Activated T-cell treated with anti-CD3 and anti-CD28 coated beads, Interleukin-2, amount 50 U/mL, for 1 hour (primary cell): ENCODE data around the gene KCNJ13.
"Not testable (repeated sequence)": the region's sequence is repeated elsewhere in the genome, so short reads cannot be mapped to it uniquely, and the experiment has no call there.

Source experiments
- DNase-seq: peaks from one replicate; pipeline ENCODE4 v3.0.0-alpha.2; 2020

KCNJ13 gene

DNA sequence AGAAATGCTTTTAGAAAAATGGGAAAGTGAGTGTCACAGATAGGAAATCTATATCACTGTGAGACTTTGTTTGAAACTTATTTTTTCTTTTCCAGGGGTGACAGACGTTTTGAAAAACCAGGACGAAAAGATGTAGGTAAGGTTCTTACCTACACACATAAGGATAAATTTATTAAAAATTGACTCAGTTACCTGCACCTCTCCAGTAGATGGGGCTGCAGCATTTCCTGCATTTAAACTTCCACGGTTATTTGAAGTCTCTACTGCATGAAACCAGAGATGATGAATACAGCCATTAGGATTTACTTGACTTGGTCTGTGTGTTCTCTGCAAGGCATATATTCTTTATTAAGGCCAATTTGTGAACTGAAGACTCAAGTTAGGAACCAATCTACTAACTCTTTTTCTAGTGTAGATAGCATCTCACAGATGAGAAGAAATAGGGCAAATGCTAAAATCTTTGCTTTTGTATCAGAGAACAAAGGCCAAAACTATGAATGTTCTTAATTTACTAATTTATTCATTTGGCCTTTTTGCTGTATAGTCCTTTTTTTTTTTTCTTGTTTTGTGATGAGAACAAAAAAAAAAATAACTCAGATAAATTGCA is 15.0 kb downstream of the KCNJ13 start:
- no peak for DNase-seq

DNA sequence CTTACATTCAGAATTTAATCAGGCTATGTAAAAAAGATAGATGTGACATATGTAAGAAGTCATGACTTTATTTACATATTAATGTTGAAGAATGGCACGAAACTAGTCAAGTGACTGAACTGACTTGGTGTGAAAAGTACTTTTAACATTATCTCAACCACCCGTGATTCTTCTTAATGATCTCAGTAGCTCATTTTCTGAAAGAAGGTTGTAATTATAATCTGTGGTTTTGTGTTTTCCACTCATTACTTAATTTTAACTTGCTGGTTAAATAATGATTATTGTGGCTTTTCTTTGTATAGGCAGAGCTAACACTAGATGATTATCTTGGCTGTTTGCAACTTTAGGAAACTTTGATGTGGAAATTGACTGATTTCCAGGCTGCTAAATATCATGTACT is 18.5 kb downstream of the KCNJ13 start:
- DNase-seq, result no peak

DNA sequence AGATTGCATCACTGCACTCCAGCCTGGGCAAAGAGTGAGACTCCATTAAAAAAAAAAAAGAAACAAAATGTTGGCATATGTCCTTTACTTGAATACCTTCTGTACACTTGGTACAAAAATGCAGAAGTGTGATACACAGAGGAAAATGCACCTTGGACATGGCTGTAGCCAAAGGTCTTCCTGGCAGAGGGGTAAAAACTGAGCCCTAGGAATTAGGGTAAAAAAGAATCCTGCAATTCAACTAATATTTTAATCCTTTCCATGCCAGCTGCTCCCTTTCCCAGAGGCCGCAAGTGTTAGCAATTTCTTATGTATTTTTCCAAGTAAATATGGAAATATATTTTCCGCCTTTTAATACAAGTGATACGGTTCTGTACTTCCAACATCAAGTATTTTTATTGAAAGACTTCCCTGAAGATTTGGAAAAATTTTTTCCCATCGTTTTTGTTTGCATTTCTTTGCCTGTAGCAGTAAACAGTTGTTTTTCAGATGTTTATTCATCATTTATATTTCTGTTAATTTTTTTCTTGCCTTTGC is 26.2 kb downstream of the KCNJ13 start:
- no peak for DNase-seq

DNA sequence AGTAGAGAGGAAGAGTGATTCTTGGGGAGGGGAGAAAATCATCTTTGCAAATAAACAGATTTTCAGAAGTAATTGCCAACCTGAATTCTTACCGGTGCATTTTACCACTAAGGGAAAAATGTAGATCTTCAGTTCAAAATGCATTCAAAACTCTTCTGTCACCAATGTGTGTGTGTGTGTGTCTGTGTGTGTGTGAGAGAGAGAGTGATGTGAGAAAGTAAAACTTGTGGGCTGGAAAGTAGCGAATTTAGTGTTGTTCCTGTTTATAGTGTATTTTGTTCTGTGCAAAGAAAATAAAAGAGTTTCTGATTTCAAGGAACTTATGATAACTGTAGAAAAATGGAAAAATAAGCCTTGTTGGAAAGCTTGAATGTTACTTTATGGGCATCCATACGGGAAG is 27.0 kb downstream of the KCNJ13 start:
- no peak for DNase-seq

DNA sequence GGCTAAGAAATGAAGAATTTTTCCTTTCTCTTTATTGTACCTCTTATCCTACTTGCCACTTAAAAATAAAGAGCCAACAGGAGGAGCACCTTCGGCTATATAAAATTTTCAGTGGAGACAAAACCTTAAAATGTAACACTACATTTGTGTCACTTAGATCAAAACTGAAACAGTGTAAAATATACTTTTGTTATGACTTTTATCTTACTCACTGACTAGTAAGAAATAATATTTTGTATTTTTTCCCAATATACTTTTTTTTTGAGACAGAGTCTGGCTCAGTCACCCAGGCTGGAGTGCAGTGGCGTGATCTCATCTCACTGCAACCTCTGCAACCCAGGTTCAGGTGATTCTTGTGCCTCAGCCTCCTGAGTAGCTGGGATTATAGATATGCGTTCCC is 28.3 kb downstream of the KCNJ13 start:
- DNase-seq, result no peak

DNA sequence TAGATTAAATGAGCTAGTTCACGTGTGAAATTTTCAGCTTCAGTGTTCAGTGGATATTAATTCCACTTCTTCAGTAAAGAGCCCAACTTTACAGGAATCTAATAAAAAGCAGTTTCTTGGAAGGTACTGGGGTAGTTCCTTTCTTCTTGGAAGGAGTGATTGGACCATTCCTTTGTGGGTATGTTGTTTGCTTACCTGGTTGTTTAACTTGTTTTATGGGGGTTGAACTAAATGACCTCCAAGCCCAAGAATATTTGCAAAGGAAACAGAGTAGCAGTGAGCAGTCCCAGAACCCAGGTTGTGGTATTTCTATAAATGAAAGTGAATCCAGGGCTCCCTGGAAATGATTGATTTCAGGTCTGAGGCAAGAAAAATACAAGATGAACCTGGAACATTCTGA is 31.4 kb downstream of the KCNJ13 start:
- no peak for DNase-seq

DNA sequence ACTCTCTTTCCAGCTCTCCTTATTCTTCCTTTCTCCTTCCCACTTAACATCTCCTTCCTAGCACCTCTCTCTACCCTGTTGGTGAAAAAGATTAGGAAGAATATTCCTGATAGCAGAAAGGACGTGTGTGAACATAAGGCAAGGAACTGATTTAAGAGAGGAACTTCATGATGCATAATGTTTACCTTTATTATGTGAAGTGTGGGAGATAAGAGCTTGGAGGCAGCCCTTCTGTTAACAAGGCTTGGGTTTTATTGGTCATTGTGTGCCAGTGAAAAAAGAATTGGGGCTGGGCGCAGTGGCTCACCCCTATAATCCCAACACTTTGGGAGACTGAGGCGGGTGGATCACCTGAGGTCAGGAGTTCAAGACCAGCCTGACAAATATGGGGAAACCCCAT is 34.4 kb downstream of the KCNJ13 start:
- no peak for DNase-seq

DNA sequence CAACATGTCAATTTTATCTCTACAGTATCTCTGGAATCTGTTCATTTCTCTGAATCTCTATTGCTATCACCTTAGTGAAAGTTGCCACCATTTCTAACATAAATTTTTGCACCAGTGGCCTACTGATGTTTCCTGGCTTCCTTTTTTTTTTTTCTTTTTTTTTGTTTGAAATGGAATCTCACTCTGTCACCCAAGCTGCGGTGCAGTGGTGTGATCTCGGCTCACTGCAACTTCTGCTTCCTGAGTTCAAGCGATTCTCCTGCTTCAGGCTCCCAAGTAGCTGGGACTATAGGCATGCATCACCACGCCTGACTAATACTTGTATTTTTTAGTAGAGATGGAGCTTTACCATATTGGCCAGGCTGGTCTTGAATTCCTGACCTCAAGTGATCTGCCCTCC is 35.1 kb downstream of the KCNJ13 start:
- DNase-seq, result no peak

DNA sequence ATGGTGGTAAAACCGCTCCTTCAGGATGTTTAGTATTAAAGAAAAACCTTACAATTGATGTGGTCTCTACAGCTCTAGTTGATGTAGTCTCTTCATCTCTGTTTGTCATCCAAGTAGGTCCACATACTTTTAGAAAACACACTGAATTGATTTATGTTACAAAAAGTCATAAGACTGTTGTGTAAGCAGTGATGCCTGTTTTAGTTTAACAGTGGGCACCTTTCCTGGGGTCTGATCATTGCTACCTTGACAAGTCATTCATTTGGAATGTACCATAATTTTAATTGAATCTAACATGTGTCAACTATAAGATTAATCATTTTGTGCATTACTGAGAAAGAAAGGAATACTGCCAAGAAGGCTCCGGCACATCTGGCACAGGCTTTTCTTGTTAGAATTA is 44.9 kb downstream of the KCNJ13 start:
- DNase-seq, result no peak

DNA sequence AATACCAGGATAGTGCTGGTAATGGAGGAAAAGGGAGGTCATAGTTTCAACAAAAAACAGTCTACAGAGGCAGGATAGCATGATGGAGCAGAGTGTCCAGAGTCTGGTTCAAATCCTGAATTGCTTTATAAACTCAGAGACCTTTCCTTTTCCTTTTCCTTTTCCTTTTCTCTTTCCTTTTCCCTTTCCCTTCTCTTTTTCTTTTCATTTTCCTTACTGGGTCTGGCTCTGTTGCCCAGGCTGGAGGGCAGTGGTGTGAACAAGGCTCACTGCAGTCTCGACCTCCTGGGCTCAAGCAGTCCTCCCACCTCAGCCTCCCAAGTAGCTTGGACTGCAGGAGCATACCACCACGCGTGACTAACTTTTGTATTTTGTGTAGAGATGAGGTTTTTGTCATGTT is 47.6 kb downstream of the KCNJ13 start:
- no peak for DNase-seq

DNA sequence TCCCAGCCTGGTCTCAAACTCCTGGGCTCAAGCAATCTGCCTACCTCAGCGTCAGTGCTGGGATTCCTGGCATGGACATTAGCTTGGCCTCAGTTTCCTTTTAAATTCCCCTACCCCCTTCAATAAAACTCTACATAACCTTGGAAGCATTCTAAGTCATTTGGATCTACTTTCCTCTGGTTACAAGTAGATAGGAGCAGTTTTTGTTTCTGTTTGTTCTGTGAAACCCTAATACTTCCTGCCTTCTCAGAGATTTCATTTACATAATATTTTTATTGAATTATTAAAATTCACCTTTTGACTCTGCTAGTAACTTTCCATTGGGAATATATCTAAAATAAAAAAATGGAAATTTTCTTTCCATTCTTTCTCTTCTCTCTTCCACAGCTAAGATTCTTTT is 53.3 kb downstream of the KCNJ13 start:
- no peak for DNase-seq

DNA sequence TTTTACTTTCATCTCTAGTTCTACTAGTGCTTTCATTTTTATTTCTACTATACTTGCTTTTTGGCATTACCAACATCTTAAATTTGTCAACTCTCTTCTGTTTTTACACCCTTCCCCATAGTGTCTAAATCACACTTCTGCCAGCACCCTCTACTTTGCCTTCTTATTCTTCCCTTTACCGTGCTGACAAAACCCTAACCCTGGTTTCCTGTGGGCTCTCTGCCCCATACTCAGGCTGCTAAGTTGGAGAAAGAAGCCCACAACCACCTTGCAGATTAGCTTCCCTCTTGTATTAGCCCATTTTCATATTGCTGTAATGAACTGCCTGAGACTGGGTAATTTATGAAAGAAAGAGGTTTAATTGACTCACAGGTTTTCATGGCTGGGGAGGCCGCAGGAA is 54.5 kb downstream of the KCNJ13 start:
- no peak for DNase-seq

DNA sequence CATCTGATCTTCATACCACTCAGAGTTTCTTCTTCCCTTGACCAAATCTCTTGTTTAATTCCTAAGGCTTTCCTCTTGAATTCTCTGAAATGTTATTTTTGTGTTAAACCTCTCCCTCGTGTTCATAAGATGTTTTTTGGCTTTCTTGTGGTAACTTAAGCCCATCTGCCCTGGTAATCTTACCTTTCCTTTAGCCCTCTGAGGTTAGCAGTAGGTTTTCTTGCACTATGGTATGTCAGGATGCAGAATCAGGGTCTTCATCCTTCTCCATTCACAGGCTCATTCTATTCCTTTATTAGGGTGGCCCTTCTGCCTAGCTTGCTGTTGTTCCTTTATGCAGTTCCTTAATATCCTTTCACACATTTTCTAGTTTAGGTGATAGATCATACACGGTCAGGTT is 55.1 kb downstream of the KCNJ13 start:
- DNase-seq, result no peak

DNA sequence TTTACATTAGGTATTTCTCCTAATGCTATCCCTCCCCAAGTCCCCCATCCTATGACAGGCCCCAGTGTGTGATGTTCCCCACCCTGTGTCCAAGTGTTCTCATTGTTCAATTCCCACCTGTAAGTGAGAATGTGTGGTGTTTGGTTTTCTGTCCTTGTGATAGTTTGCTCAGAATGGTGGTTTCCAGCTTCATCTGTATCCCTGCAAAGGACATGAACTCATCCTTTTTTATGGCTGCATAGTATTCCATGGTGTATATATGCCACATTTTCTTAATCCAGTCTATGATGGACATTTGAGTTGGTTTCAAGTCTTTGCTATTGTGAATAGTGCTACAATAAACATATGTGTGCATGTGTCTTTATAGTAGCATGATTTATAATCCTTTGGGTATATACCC is 56.3 kb downstream of the KCNJ13 start:
- DNase-seq, result not testable (repeated sequence)
